ENCODE results near the gene DBT.
"Not testable (repeated sequence)": the region's sequence is repeated elsewhere in the genome, so short reads cannot be mapped to it uniquely, and the experiment has no call there.

The DBT gene

GRCh38 chr1:100250807-100251206 lies 1.2 kb upstream of the DBT start:
- no peak for DNase-seq (ENCODE audit: low spot score)

GRCh38 chr1:100250264-100250663 lies 630 bp upstream of the DBT start:
- DNase-seq (ENCODE audit: low spot score): no peak

- DNase-seq (ENCODE audit: low spot score): no peak
Measured at GRCh38 chr1:100249155-100249536, 488 bp downstream of the DBT start.

- no peak for DNase-seq (ENCODE audit: low spot score)
Measured at GRCh38 chr1:100246738-100247137, 2.9 kb downstream of the DBT start.

GRCh38 chr1:100240631-100241030 lies 9.0 kb downstream of the DBT start:
- no peak for DNase-seq (ENCODE audit: low spot score)

- DNase-seq (ENCODE audit: low spot score): no peak
Measured at GRCh38 chr1:100239961-100240360, 9.7 kb downstream of the DBT start.

- no peak for DNase-seq (ENCODE audit: low spot score)
Measured at GRCh38 chr1:100237091-100237490, 12.5 kb downstream of the DBT start.

- no peak for DNase-seq (ENCODE audit: low spot score)
Measured at GRCh38 chr1:100234432-100234831, 15.2 kb downstream of the DBT start.

GRCh38 chr1:100233566-100233965 lies 16.1 kb downstream of the DBT start:
- not testable (repeated sequence) for DNase-seq (ENCODE audit: low spot score)

- DNase-seq (ENCODE audit: low spot score): no peak
Measured at GRCh38 chr1:100232156-100232555, 17.5 kb downstream of the DBT start.

- DNase-seq (ENCODE audit: low spot score): no peak
Measured at GRCh38 chr1:100231721-100232120, 17.9 kb downstream of the DBT start.

- no peak for DNase-seq (ENCODE audit: low spot score)
Measured at GRCh38 chr1:100230765-100231164, 18.9 kb downstream of the DBT start.

GRCh38 chr1:100229681-100230443 lies 19.8 kb downstream of the DBT start:
- DNase-seq (ENCODE audit: low spot score): no peak

- no peak for DNase-seq (ENCODE audit: low spot score)
Measured at GRCh38 chr1:100222428-100222827, 27.2 kb downstream of the DBT start.

- DNase-seq (ENCODE audit: low spot score): no peak
Measured at GRCh38 chr1:100219883-100220282, 29.8 kb downstream of the DBT start.

GRCh38 chr1:100219457-100219856 lies 30.2 kb downstream of the DBT start:
- no peak for DNase-seq (ENCODE audit: low spot score)

GRCh38 chr1:100217834-100218233 lies 31.8 kb downstream of the DBT start:
- DNase-seq (ENCODE audit: low spot score): no peak

GRCh38 chr1:100215101-100215500 lies 34.5 kb downstream of the DBT start:
- DNase-seq (ENCODE audit: low spot score): no peak

GRCh38 chr1:100213141-100213540 lies 36.5 kb downstream of the DBT start:
- no peak for DNase-seq (ENCODE audit: low spot score)

GRCh38 chr1:100206301-100206700 lies 43.3 kb downstream of the DBT start:
- DNase-seq (ENCODE audit: low spot score): no peak

GRCh38 chr1:100205593-100205992 lies 44.0 kb downstream of the DBT start:
- DNase-seq (ENCODE audit: low spot score): not testable (repeated sequence)

- DNase-seq (ENCODE audit: low spot score): not testable (repeated sequence)
Measured at GRCh38 chr1:100205103-100205502, 44.5 kb downstream of the DBT start.

- DNase-seq (ENCODE audit: low spot score): not testable (repeated sequence)
Measured at GRCh38 chr1:100202703-100203102, 46.9 kb downstream of the DBT start.

- DNase-seq (ENCODE audit: low spot score): not testable (repeated sequence)
Measured at GRCh38 chr1:100200060-100200459, 49.6 kb downstream of the DBT start.

Data from hepatic stellate cell (primary cell).